ENCODE data around the gene PTPDC1.

Gene PTPDC1

GRCh38 chr9:94150279-94150828 is 66.1 kb downstream of the PTPDC1 start:
- no peak overlapping the region for H3K4me3 ChIP-seq (ENCODE audit: low read depth in 1 of 5, low read length in 5 of 5)
- H3K36me3 ChIP-seq (ENCODE audit: control insufficient read depth in 5 of 5, insufficient read depth in 5 of 5, low read length in 5 of 5): no peaks in the 10 kb centered on the region
- no peaks in the 10 kb centered on the region for H3K9me3 ChIP-seq (ENCODE audit: control insufficient read depth in 5 of 5, low read length in 5 of 5)
- H3K9ac ChIP-seq (ENCODE audit: low read length in 5 of 5): no peak overlapping the region
- no peak overlapping the region for H3K27ac ChIP-seq (ENCODE audit: low read depth, low read length)
- no peaks in the 10 kb centered on the region for H3K27me3 ChIP-seq (ENCODE audit: control insufficient read depth in 5 of 5, insufficient read depth in 4 of 5, low read length in 5 of 5)
- peaks cover 0 to 15% (median 6%) of the 10 kb centered on the region in 5 donors for H3K4me1 ChIP-seq (ENCODE audit: control insufficient read depth in 5 of 5, insufficient read depth in 5 of 5, low read length in 5 of 5)

DNA sequence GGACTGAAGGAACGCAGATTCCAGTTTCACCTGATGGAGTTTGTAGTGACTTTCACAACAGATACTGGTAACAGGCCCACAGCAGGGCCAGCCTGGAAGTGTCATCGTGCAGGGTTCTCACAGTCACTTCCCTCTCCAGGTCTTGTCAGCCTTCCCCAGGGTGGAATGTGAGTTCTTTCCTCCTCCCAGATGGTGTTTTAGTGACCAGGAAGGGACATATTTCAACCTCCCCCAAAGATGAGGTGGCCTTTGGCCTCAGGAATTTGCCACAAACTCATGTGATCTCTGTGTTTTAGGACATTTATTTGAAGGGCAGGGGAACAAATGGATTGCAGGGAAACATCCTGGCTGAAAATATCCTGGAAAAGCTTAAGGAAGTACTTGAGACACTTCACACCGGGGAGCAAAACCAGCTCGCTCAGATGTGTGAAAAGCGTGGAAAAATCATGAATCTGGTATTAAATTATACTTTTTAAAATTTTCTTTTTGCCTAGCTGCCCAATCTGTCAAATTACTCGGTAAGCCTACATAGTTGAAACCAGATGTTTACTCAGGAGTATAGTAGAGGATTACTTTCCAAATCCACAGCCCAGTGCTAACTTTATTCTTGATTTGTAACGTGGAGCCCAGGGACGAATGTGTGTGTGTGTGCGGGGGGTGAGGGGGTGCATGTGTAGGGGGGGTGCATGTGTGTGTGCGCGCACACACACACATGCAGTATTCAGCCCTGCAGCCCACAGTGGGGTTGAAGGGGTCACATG is 66.8 kb downstream of the PTPDC1 start:
- Histone ChIP-seq H3K27ac (ENCODE audit: low read depth, low read length) (no peak overlapping the region), H3K27me3 (ENCODE audit: control insufficient read depth in 5 of 5, insufficient read depth in 4 of 5, low read length in 5 of 5) (no peaks in the 10 kb centered on the region), H3K9ac (ENCODE audit: low read length in 5 of 5) (no peak overlapping the region), H3K36me3 (ENCODE audit: control insufficient read depth in 5 of 5, insufficient read depth in 5 of 5, low read length in 5 of 5) (no peaks in the 10 kb centered on the region), H3K9me3 (ENCODE audit: control insufficient read depth in 5 of 5, low read length in 5 of 5) (no peaks in the 10 kb centered on the region), H3K4me1 (ENCODE audit: control insufficient read depth in 5 of 5, insufficient read depth in 5 of 5, low read length in 5 of 5) (peaks cover 1 to 15% (median 7%) of the 10 kb centered on the region in 5 donors), H3K4me3 (ENCODE audit: low read depth in 1 of 5, low read length in 5 of 5) (no peak overlapping the region)

GRCh38 chr9:94153905-94154304 is 69.6 kb downstream of the PTPDC1 start:
- Histone ChIP-seq H3K9ac (ENCODE audit: low read length in 5 of 5) (no peak overlapping the region), H3K27ac (ENCODE audit: low read depth, low read length) (no peak overlapping the region), H3K9me3 (ENCODE audit: control insufficient read depth in 5 of 5, low read length in 5 of 5) (no peaks in the 10 kb centered on the region), H3K27me3 (ENCODE audit: control insufficient read depth in 5 of 5, insufficient read depth in 4 of 5, low read length in 5 of 5) (no peaks in the 10 kb centered on the region), H3K4me3 (ENCODE audit: low read depth in 1 of 5, low read length in 5 of 5) (no peak overlapping the region), H3K4me1 (ENCODE audit: control insufficient read depth in 5 of 5, insufficient read depth in 5 of 5, low read length in 5 of 5) (peaks cover 9 to 29% (median 22%) of the 10 kb centered on the region in 5 donors), H3K36me3 (ENCODE audit: control insufficient read depth in 5 of 5, insufficient read depth in 5 of 5, low read length in 5 of 5) (no peaks in the 10 kb centered on the region)

DNA sequence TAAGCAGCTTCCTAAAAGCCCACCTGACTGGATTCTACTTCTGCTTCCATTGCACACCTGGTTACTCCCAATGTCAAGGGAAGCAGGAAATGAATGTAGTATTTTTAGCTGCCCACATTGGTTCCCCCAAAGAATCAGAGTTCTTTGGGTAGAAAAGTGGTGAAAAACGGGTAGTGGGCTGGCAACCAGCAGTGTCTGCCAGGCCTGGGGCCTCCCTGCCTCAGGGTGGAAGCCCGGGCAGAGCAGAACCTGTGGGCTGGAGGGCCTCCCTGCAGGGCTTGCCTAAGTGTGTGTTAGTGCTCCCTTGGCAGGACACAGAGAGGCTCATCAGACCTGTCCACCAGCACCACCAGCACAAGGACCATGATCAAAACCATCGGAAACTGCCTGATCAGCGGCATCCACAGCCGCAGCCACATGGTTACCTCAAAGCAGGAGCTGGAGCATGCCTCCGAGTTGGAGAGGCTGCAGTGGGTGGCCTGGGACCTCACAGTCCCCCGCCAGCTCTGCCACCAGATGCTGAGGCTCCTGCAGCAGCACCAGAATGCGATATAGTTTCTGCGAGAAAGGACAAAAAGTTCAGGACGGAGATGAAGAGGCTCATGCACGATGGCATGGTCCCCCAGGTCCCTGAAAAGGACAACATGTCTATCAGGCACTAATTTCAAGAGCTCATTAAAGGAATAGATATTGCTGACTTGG is 72.2 kb downstream of the PTPDC1 start:
- no peaks in the 10 kb centered on the region for H3K9me3 ChIP-seq (ENCODE audit: control insufficient read depth in 5 of 5, low read length in 5 of 5)
- peaks cover 12 to 35% (median 25%) of the 10 kb centered on the region in 5 donors for H3K4me1 ChIP-seq (ENCODE audit: control insufficient read depth in 5 of 5, insufficient read depth in 5 of 5, low read length in 5 of 5)
- H3K27me3 ChIP-seq (ENCODE audit: control insufficient read depth in 5 of 5, insufficient read depth in 4 of 5, low read length in 5 of 5): no peaks in the 10 kb centered on the region
- H3K9ac ChIP-seq (ENCODE audit: low read length in 5 of 5): no peak overlapping the region
- no peak overlapping the region for H3K27ac ChIP-seq (ENCODE audit: low read depth, low read length)
- no peak overlapping the region for H3K4me3 ChIP-seq (ENCODE audit: low read depth in 1 of 5, low read length in 5 of 5)
- no peaks in the 10 kb centered on the region for H3K36me3 ChIP-seq (ENCODE audit: control insufficient read depth in 5 of 5, insufficient read depth in 5 of 5, low read length in 5 of 5)

- Histone ChIP-seq H3K27me3 (ENCODE audit: control insufficient read depth in 5 of 5, insufficient read depth in 4 of 5, low read length in 5 of 5) (no peaks in the 10 kb centered on the region), H3K36me3 (ENCODE audit: control insufficient read depth in 5 of 5, insufficient read depth in 5 of 5, low read length in 5 of 5) (no peaks in the 10 kb centered on the region), H3K4me1 (ENCODE audit: control insufficient read depth in 5 of 5, insufficient read depth in 5 of 5, low read length in 5 of 5) (peaks cover 10 to 29% (median 25%) of the 10 kb centered on the region in 5 donors), H3K9me3 (ENCODE audit: control insufficient read depth in 5 of 5, low read length in 5 of 5) (no peaks in the 10 kb centered on the region), H3K4me3 (ENCODE audit: low read depth in 1 of 5, low read length in 5 of 5) (no peak overlapping the region), H3K9ac (ENCODE audit: low read length in 5 of 5) (no peak overlapping the region), H3K27ac (ENCODE audit: low read depth, low read length) (no peak overlapping the region)
Observed at GRCh38 chr9:94157050-94157801, 73.0 kb downstream of the PTPDC1 start.

All from subcutaneous abdominal adipose tissue (tissue), 5 donors.